Activated CD8-positive, alpha-beta memory T cell treated with anti-CD3 and anti-CD28 coated beads for 24 hours (primary cell): ENCODE measurements around the gene CDH23.

Source experiments
- DNase-seq: peaks from one replicate; pipeline ENCODE4 v3.0.0-alpha.2; 2020

Gene CDH23

GRCh38 chr10:71442859-71443570 is 46.3 kb downstream of the CDH23 start:
- no peak for DNase-seq

DNA sequence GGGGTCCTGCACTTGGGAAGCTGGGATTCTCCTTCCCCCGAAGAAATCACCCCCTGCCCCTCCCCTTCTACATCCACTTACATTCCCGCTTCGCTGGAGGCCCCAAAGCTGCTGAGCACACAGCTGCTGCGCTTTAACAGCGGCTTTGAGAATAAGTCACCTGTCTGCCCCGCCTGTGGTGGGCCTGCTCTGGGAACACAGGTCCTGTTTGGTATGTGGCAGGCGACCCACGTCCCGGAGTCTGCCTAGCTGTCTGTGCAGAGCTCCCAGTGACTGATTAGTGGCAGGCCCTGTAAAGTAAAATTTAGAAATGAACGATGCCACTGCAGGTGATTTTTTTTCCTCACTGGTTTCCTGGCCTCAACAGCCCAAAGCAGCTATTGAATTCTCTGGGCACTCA is 47.0 kb downstream of the CDH23 start:
- DNase-seq = no peak

GRCh38 chr10:71444284-71445054 is 47.7 kb downstream of the CDH23 start:
- DNase-seq = no peak

DNA sequence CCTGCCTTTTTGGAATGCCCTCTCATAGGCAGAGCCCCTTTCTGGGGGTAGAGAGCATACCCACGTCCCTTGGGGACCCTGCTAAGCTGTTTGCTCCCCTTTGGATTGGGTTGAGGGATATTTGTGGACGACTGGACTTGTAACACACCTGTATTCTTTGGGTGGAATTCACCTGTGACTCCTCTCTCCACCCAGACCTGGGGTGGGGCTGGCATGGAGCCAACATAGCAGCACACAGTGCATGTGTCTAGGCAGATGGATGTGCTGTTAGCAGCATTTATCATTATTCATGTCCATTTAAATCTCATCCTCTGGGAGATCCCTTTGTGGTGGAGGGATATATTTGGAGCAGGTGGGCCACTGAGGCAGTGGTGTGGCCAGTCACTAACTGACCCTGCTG is 51.0 kb downstream of the CDH23 start:
- DNase-seq = no peak

GRCh38 chr10:71448146-71448545 is 51.4 kb downstream of the CDH23 start:
- no peak for DNase-seq

GRCh38 chr10:71449026-71449425 is 52.3 kb downstream of the CDH23 start:
- DNase-seq = no peak

DNA sequence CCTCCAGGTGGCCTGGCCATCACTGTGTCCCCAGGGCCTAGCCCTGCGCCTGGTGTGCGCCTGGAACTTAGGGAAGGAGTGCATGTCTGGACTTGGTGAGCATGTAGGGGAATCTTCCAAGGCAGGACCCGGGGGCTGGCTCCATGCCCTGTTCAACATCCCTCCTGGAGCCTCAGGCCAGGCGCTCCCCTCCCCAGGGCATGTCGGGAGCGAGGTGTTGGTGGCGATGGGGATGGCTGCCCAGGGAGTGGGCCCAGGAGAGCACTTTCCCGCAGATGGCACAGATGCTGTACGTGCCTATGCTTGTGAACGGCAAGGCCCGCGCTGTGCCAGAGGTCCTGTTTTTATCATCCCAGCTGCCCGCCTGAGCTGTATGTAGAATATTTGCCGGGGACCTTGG is 55.0 kb downstream of the CDH23 start:
- DNase-seq = no peak

GRCh38 chr10:71453186-71453585 is 56.5 kb downstream of the CDH23 start:
- DNase-seq = no peak

DNA sequence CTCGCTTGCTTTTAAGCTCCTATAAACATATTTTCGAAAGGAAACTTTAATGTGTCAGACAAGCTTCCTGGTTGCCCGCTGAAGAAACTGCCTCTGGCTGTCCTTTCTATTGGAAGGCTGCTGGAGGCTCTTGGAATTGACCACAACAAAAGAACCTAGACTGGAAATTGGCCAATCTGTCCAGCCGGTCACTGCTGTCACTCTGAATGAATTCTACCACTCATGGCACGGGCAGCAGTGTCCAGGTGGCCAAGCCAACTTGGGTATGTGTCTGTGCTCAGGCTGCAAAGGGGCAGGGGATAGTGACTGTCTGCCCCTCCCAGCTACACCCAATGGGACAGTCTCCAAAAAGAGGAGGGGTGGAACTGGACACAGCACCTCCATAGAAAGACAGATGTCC is 57.6 kb downstream of the CDH23 start:
- DNase-seq = no peak

DNA sequence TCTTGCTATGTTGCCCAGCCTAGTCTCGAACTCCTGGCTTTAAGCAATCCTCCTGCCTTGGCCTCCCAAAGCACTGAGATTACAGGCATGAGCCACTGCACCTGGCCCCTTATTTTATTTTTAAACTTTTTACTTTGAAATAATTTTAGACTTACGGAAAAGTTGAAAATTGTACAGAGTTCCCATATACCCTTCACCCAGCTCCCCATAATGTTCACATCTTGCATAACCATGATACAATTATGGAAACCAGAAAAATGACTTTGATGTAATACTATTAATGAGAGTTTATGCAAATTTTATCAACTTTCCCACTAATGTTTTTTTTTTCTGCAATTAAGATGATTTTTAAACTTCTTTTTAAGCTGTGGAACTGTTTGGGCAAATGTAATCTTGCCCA is 58.3 kb downstream of the CDH23 start:
- no peak for DNase-seq

DNA sequence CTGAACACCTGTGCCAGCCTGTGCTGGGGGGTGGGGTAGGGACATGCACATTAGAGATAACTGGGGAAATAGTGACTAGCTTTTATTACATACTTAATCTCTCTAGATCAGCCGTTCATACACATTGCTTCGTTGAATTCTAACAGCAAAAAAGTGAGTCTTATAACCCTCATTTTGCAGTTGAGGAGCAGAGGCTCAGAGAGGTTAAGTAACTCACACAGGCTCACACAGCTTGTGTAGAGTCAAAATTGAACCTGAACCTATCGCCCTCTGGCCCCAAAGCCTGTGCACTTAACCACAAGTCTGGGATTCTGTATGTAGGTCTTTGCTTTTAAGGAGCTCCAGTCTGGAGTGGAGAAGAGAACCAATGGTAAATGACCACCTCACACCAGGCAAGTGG is 59.9 kb downstream of the CDH23 start:
- DNase-seq = no peak

DNA sequence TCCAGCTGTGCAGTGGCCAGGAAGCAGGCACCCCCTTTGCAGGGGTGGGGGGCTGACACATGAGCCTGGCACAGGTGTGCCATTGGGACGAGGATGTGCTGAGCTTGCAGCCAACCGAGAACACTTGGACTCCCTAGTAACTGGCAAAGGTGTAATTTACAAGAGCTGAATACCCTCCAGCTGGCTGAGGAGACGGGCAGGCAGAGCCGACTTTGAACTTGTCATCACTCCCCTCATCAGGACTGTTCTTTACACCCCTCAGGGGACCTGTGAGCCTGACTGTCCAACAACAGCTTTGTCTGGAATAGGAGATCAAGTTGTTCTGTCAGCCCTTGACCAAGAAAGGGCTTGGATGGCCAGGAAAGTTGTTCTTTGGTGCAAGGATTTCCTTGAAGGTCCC is 61.2 kb downstream of the CDH23 start:
- no peak for DNase-seq

- DNase-seq = no peak
Measured at GRCh38 chr10:71458387-71458786, 61.7 kb downstream of the CDH23 start.

- no peak for DNase-seq
Measured at GRCh38 chr10:71459513-71459912, 62.8 kb downstream of the CDH23 start.

GRCh38 chr10:71460615-71461014 is 63.9 kb downstream of the CDH23 start:
- no peak for DNase-seq

DNA sequence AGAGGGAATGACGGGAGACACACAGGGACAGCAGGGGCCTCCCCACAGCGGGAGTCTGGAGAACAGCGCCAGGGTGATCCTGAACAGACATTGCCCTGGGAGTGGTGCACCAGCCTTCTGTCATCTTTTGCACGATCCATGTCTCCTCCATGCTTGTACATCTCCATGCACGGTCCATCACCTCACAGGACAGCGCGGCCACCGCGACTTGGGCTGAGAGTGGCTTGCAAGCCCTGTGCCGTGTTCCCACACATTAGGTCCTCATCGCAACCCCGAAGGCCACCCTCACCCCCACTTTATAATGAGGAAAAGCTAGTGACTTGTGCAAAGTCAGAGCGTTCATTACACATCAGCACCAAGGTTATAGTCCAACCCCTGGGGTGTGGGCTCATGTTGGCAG is 64.7 kb downstream of the CDH23 start:
- no peak for DNase-seq

GRCh38 chr10:71462062-71462935 is 65.6 kb downstream of the CDH23 start:
- no peak for DNase-seq

GRCh38 chr10:71463111-71463510 is 66.4 kb downstream of the CDH23 start:
- DNase-seq = no peak

DNA sequence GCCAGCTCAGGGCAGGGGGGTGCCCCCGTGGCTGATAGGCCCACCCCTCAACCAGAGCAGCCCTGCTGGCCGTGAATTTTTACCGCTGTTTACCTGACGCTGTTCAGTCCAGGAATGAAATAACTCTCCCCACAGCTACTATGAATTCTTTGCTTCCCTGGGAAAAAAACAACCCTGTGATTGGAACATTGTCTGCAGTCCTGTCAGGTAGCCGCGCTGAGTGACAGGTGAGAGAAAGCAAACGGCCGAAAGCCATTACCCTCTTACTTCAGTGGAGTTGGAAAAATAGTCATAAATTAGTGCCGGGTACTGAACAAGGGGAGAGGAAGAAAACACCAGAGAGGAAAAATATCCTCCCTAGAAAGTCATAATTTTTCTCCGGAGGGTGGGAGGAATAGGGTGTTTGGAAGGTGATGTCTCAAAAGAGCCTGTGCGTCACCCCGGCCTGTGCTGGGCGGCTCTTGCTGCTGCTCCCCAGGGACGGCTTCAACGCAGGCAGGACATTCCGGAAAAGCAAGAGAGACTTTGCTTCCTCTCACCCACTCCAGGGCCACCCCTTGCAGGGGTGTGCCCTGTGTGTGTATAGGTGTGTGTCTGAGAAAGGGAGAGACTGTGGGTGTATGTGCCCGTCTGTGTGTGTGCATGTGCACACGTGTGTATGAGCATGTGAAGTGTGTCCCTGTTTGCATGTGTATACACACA is 69.0 kb downstream of the CDH23 start:
- no peak for DNase-seq

- no peak for DNase-seq
Measured at GRCh38 chr10:71466330-71466729, 69.6 kb downstream of the CDH23 start.

- DNase-seq = no peak
Measured at GRCh38 chr10:71467161-71467560, 70.4 kb downstream of the CDH23 start.

DNA sequence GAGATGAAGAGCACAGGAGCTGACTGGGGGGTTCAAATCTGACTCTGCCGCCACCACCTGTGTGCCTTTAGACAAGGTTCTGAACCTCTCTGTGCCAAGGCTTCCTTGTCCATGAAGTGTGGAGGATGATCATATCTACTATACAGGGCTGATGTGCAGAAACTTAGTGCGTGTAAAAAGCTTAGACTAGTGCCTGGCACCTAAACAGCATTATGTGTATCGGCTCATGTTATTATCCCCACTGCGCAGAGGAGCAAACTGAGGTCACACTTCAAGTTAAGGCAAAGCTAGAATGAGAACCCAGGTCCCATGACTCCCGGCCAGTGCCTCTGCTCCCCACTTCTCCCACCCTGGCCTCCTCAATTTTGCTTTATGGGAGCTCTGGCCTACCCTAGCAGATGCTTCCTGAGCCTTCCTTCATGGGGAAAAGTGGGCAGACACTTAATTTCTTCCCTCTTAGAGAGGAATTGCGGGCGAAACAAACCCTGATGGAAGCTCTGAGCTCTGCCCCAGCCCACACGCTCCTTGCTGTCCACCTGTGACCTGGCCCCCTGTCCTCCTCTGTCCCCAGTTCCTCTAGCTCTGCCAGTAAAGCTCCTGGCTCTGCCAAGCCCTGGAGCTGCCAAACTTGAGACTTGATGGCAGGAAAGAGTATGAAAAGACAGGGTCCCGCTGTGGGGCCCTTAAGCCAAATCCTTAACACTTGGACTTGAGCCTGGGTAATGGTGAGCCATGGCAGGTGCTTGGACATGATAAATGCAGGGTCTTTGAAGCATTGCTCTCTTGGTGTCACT is 71.0 kb downstream of the CDH23 start:
- DNase-seq = no peak
